Astrocyte (in vitro differentiated cells and primary cell): ENCODE results near the gene KRT82. TPM values are rescaled to one million over a fixed set of nuclear protein-coding genes. Genes with fewer than 3 reads are reported as not detected.

Source experiments
- DNase-seq: peaks from one replicate; pipeline ENCODE4 v3.0.0-alpha.2; 2010; ENCODE audit warnings: low read depth
- FAIRE-seq: peaks from 2 replicates; lab custom pipeline; 2011; peaks lifted over from hg19 to GRCh38; lab: Jason Lieb, UNC
- H2AFZ ChIP-seq: 2 replicates; pipeline ENCODE4 v1.6.0; 2012; ENCODE audit warnings: low read depth, low read length, inconsistent platforms
- H3K27ac ChIP-seq: 2 replicates; pipeline ENCODE4 v1.5.1; 2011; ENCODE audit warnings: low read depth, low read length, inconsistent platforms
- H3K27me3 ChIP-seq: 2 replicates; pipeline ENCODE4 v1.6.0; 2011; ENCODE audit warnings: low read length, inconsistent platforms; ENCODE audit not compliant: insufficient read depth
- H3K36me3 ChIP-seq: 2 replicates; pipeline ENCODE4 v1.5.1; 2011; ENCODE audit warnings: low read length, inconsistent platforms; ENCODE audit not compliant: insufficient read depth
- H3K4me1 ChIP-seq: 2 replicates; pipeline ENCODE4 v1.5.1; 2011; ENCODE audit warnings: low read length, inconsistent platforms; ENCODE audit not compliant: insufficient read depth
- H3K4me2 ChIP-seq: 2 replicates; pipeline ENCODE4 v1.6.0; 2012; ENCODE audit warnings: low read length, inconsistent platforms
- H3K4me3 ChIP-seq: 2 replicates; pipeline ENCODE4 v1.5.1; 2011; ENCODE audit warnings: low read depth, mild to moderate bottlenecking, low read length, inconsistent platforms; ENCODE audit not compliant: insufficient read depth
- H3K79me2 ChIP-seq: 2 replicates; pipeline ENCODE4 v1.6.0; 2012; ENCODE audit warnings: mild to moderate bottlenecking, low read length, inconsistent platforms; ENCODE audit not compliant: insufficient read depth
- H3K9ac ChIP-seq: 2 replicates; pipeline ENCODE4 v1.6.0; 2012; ENCODE audit warnings: mild to moderate bottlenecking, low read length, inconsistent platforms
- H3K9me3 ChIP-seq: 2 replicates; pipeline ENCODE4 v1.5.1; 2012; ENCODE audit warnings: low read depth, mild to moderate bottlenecking, low read length, inconsistent platforms; ENCODE audit not compliant: insufficient read depth
- H4K20me1 ChIP-seq: 2 replicates; pipeline ENCODE4 v1.6.0; 2012; ENCODE audit warnings: low read length, inconsistent platforms; ENCODE audit not compliant: insufficient read depth
- H3K27ac Mint-ChIP-seq: one replicate; pipeline ENCODE4 v1.8.0; 2021; ENCODE audit warnings: mild to moderate bottlenecking, mixed read lengths; ENCODE audit not compliant: unreplicated experiment
- H3K27me3 Mint-ChIP-seq: one replicate; pipeline ENCODE4 v1.8.0; 2021; ENCODE audit warnings: low read depth, mixed read lengths; ENCODE audit not compliant: unreplicated experiment
- H3K36me3 Mint-ChIP-seq: one replicate; pipeline ENCODE4 v1.8.0; 2021; ENCODE audit warnings: low read depth, mixed read lengths; ENCODE audit not compliant: unreplicated experiment
- H3K4me1 Mint-ChIP-seq: one replicate; pipeline ENCODE4 v1.8.0; 2021; ENCODE audit warnings: low read depth, mixed read lengths; ENCODE audit not compliant: unreplicated experiment
- H3K4me3 Mint-ChIP-seq: one replicate; pipeline ENCODE4 v1.8.0; 2021; ENCODE audit warnings: mild to moderate bottlenecking, moderate library complexity, mixed read lengths; ENCODE audit not compliant: unreplicated experiment
- H3K9me3 Mint-ChIP-seq: one replicate; pipeline ENCODE4 v1.8.0; 2021; ENCODE audit warnings: mild to moderate bottlenecking, mixed read lengths; ENCODE audit not compliant: unreplicated experiment
- CTCF ChIP-seq: IDR thresholded peaks from 2 replicates; pipeline ENCODE4 v1.5.1; 2011; ENCODE audit warnings: low read depth, mild to moderate bottlenecking, inconsistent platforms, low read length, moderate library complexity; ENCODE audit not compliant: insufficient read depth
- EZH2 ChIP-seq: IDR thresholded peaks from 2 replicates; pipeline ENCODE4 v1.6.1; 2012; ENCODE audit warnings: mild to moderate bottlenecking, low read length, inconsistent platforms; ENCODE audit not compliant: insufficient read depth
- total RNA-seq: library from RNA; stranded (reverse); gene quantifications from 2 replicates; pipeline ENCODE4 v1.2.1, GENCODE V29; 2021

Gene KRT82
- total RNA-seq, 1 donor from 2014 or later: not detected

- Histone ChIP-seq H3K4me3 (no peak overlapping the region), H3K79me2 (no peaks in the 10 kb centered on the region), H4K20me1 (no peaks in the 10 kb centered on the region), H3K4me2 (no peak overlapping the region), H3K27me3 (peaks cover 2% of the 10 kb centered on the region), H3K4me1 (no peaks in the 10 kb centered on the region), H3K9me3 (no peaks in the 10 kb centered on the region), H3K36me3 (no peaks in the 10 kb centered on the region), H3K9ac (no peak overlapping the region), H3K27ac (no peak overlapping the region), H2AFZ (no peak overlapping the region)
- Mint-ChIP-seq H3K27me3 (peaks cover 56% of the 10 kb centered on the region), H3K9me3 (peaks cover 11% of the 10 kb centered on the region), H3K36me3 (peaks cover 2% of the 10 kb centered on the region), H3K4me3 (no peak overlapping the region), H3K27ac (no peak overlapping the region), H3K4me1 (peaks cover 3% of the 10 kb centered on the region)
- TF ChIP-seq CTCF: no peak
- no peak for TF ChIP-seq EZH2
- DNase-seq: no peak
- FAIRE-seq: no peak
Observed at GRCh38 chr12:52344111-52344510, 62.0 kb downstream of the KRT82 start.

Other genes starting within 250 kb of the KRT82 start
- gene KRT80, start 214.3 kb downstream of the KRT82 start, total RNA-seq: 2.8 and 3.6 TPM in 2 replicates
- gene KRT7, start 173.1 kb downstream of the KRT82 start, total RNA-seq: 97.6 and 149 TPM in 2 replicates
- 0.24 and 0.43 TPM in 2 replicates for gene KRT86, start 131.7 kb downstream of the KRT82 start, total RNA-seq
- 1.2 TPM in 2 replicates for gene KRT81, start 114.8 kb downstream of the KRT82 start, total RNA-seq
- gene KRT83, start 84.9 kb downstream of the KRT82 start, total RNA-seq: not detected in 2 replicates
- gene KRT85, start 38.9 kb downstream of the KRT82 start, total RNA-seq: not detected in 2 replicates
- gene KRT84, start 20.7 kb downstream of the KRT82 start, total RNA-seq: not detected in 2 replicates
- not detected in 2 replicates for gene KRT75, start 28.0 kb upstream of the KRT82 start, total RNA-seq
- not detected in 2 replicates for gene KRT6B, start 45.8 kb upstream of the KRT82 start, total RNA-seq
- gene KRT6C, start 67.5 kb upstream of the KRT82 start, total RNA-seq: not detected in 2 replicates
- 0.95 and 1.4 TPM in 2 replicates for gene KRT6A, start 86.9 kb upstream of the KRT82 start, total RNA-seq
- 0.25 TPM in 1 of 2 replicates, not detected in the other for gene KRT5, start 114.1 kb upstream of the KRT82 start, total RNA-seq
- gene KRT71, start 146.8 kb upstream of the KRT82 start, total RNA-seq: not detected in 2 replicates
- gene KRT74, start 167.5 kb upstream of the KRT82 start, total RNA-seq: not detected in 2 replicates
- not detected in 2 replicates for gene KRT72, start 195.1 kb upstream of the KRT82 start, total RNA-seq
- not detected in 2 replicates for gene KRT73, start 212.2 kb upstream of the KRT82 start, total RNA-seq
- not detected in 2 replicates for gene KRT2, start 245.9 kb upstream of the KRT82 start, total RNA-seq